Heart left ventricle (tissue), 13 donors: ENCODE measurements around the gene PARVA.

Source experiments
- CTCF ChIP-seq, 12 donors: fragments of 200-600 bp; sonication (generic) in 4 of 12; IDR thresholded peaks; one replicate each; pipeline versions ENCODE4 v1.5.0 to v1.8.0; 2018 to 2022; ENCODE audit warnings: antibody characterized with exemption in 12 of 12, mild to moderate bottlenecking in 5 of 12
- POLR2A ChIP-seq, 2 donors: fragments of 450-650 bp; IDR thresholded peaks; one replicate each; pipeline ENCODE4 v1.6.1; 2017; ENCODE audit warnings: antibody characterized with exemption in 2 of 2, mild to moderate bottlenecking in 2 of 2, moderate library complexity in 2 of 2
- donor health status: ischemic (EF 13 %, LVEDD 7.1; RV severe dilation, severe dysfunction).
- donor health status: DM: no; HTN: yes; CAD: no.
- donor health status: DM: no; HTN: no; CAD: no.
- donor health status: ischemic (EF 25% LVEDD 6.9; RV normal size, moderate dysfunction).
- donor health status: ischemic (EF 25% LVEDD 5.7; RV mildly dilated, moderate dysfunction).
- donor health status: ischemic (EF 35%, LVEDD 5.7; RV mildly dilated, moderate dysfunction).
- donor health status: nonischemic (EF 11% LVEDD 7.7; RV severe dilation, severe dysfunction).
- donor health status: DM: yes; HTN: yes; CAD: no.
- donor health status: PGD.
- donor health status: ischemic (EF 29% LVEDD 5.4; RV normal size, mild dysfunction).
- donor health status: nonischemic (EF 23%, LVEDD 6.1; RV moderate dilation, normal function).

GRCh38 chr11:12537778-12538401 is 160.5 kb downstream of the PARVA start:
- TF ChIP-seq CTCF (IDR thresholded peaks at IDR 0.05), result no peak
- no peak for TF ChIP-seq POLR2A (IDR thresholded peaks at IDR 0.05)
